K562 (cell line): ENCODE results near the gene METAP1D. TPM values are rescaled to one million over a fixed set of nuclear protein-coding genes. Genes with fewer than 3 reads are reported as not detected.

Experiments used
- ATAC-seq: fragments of 200-7000 bp; cut with Tn5 transposase; 3 replicates; pipeline ENCODE4 v1.9.1; 2020; ENCODE audit warnings: moderate library complexity
- BruUV-seq: library from RNA; stranded (reverse); fragments of 400-500 nt; replicated peaks from 2 replicates; lab custom pipeline; 2021; lab: Mats Ljungman, UMichigan
- CTCF ChIA-PET: fragments of 300-600 bp; formaldehyde crosslinking; extraction: SDS; loops from one replicate; lab custom pipeline; 2021; ENCODE audit warnings: low intra/inter-chr PET ratio; lab: Yijun Ruan, JAX
- POLR2A ChIA-PET: fragments of 300-600, 350-650 bp; sonication (Branson Sonifier 250); formaldehyde crosslinking; extraction: SDS; loops from one replicate; lab custom pipeline; 2021; ENCODE audit warnings: antibody characterized with exemption, inconsistent platforms; lab: Yijun Ruan, JAX
- DNase-seq, 4 experiments: peaks; one replicate each; pipeline versions ENCODE4 v3.0.0 to v3.0.0-alpha.2; 2011 to 2018; ENCODE audit warnings: low spot score in 3 of 4, mixed read lengths in 3 of 4; ENCODE audit errors: extremely low read depth in 1 of 4
- FAIRE-seq: peaks from 2 replicates; lab custom pipeline; 2011; peaks lifted over from hg19 to GRCh38; lab: Jason Lieb, UNC
- H2AFZ ChIP-seq: 2 replicates; pipeline ENCODE4 v1.6.0; 2011; ENCODE audit warnings: low read depth, low read length, control low read depth, inconsistent platforms
- H3K27ac ChIP-seq: fragments of 200-600 bp; 3 replicates; pipeline ENCODE4 v1.8.0; 2011; ENCODE audit warnings: low read depth, mild to moderate bottlenecking, control low read depth, inconsistent platforms, low read length, moderate library complexity, mixed read lengths; ENCODE audit errors: extremely low read depth
- H3K27me3 ChIP-seq, 2 experiments: fragments of 300-600 bp in 1 of 2; 2 replicates in 1 of 2; 3 replicates in 1 of 2; pipeline versions ENCODE4 v1.6.0 to v1.8.0; 2011; ENCODE audit warnings: inconsistent platforms in 2 of 2, low read length in 2 of 2, mild to moderate bottlenecking in 1 of 2, mixed read lengths in 1 of 2, moderate library complexity in 1 of 2; ENCODE audit not compliant: control insufficient read depth in 2 of 2, insufficient read depth in 2 of 2
- H3K36me3 ChIP-seq: fragments of 300-600 bp; 3 replicates; pipeline ENCODE4 v1.8.0; 2011; ENCODE audit warnings: mild to moderate bottlenecking, low read length, inconsistent platforms; ENCODE audit not compliant: control insufficient read depth, insufficient read depth
- H3K4me1 ChIP-seq, 2 experiments: fragments of 200-600 bp in 1 of 2; replicated peaks in 1 of 2; 2 replicates in 1 of 2; 3 replicates in 1 of 2; pipeline versions ENCODE4 v1.5.1 to v1.8.0; 2011; ENCODE audit warnings: inconsistent platforms in 2 of 2, low read length in 2 of 2, mild to moderate bottlenecking in 1 of 2, mixed read lengths in 1 of 2, moderate library complexity in 1 of 2; ENCODE audit not compliant: control insufficient read depth in 2 of 2, insufficient read depth in 2 of 2
- H3K4me2 ChIP-seq: 2 replicates; pipeline ENCODE4 v1.6.1; 2011; ENCODE audit warnings: low read length, control low read depth, inconsistent platforms, mixed read lengths; ENCODE audit not compliant: insufficient read depth
- H3K4me3 ChIP-seq: fragments of 200-600 bp; sonication (generic), shearing (Covaris generic); 2 replicates; pipeline ENCODE4 v1.5.1; 2016; ENCODE audit warnings: control low read depth, inconsistent platforms
- H3K79me2 ChIP-seq: fragments of 200-600 bp; 3 replicates; pipeline ENCODE4 v1.8.0; 2011; ENCODE audit warnings: low read length, inconsistent platforms; ENCODE audit not compliant: control insufficient read depth, insufficient read depth
- H3K9ac ChIP-seq, 2 experiments: 2 replicates each; pipeline versions ENCODE4 v1.6.0 to v1.6.1; 2011; ENCODE audit warnings: low read depth in 2 of 2, low read length in 2 of 2, control low read depth in 1 of 2, inconsistent platforms in 1 of 2, mild to moderate bottlenecking in 1 of 2, mixed read lengths in 1 of 2; ENCODE audit not compliant: insufficient read depth in 1 of 2
- H3K9me1 ChIP-seq: one replicate; pipeline ENCODE4 v1.6.0; 2011; ENCODE audit warnings: inconsistent platforms, mild to moderate bottlenecking, low read length, moderate library complexity; ENCODE audit not compliant: control insufficient read depth, insufficient read depth
- H3K9me3 ChIP-seq: replicated peaks from 2 replicates; pipeline ENCODE4 v1.5.1; 2011; ENCODE audit warnings: low read depth, low read length, inconsistent platforms; ENCODE audit not compliant: control insufficient read depth, insufficient read depth
- H4K20me1 ChIP-seq: replicated peaks from 2 replicates; pipeline ENCODE4 v1.6.1; 2011; ENCODE audit warnings: low read length, inconsistent platforms, mixed read lengths; ENCODE audit not compliant: control insufficient read depth, insufficient read depth
- CHD1 ChIP-seq: fragments of 200-600 bp; sonication (generic); IDR thresholded peaks from one replicate; pipeline ENCODE4 v1.6.1; 2012; ENCODE audit warnings: mild to moderate bottlenecking, moderate library complexity, low read length, inconsistent platforms
- DPF2 ChIP-seq: fragments of 450-650 bp; IDR thresholded peaks from 2 replicates; pipeline ENCODE4 v1.6.1; 2016
- MAFK ChIP-seq: IDR thresholded peaks from 2 replicates; pipeline ENCODE4 v1.6.1; 2011; ENCODE audit warnings: low read length, improper control_type of control experiment
- POLR2H ChIP-seq: IDR thresholded peaks from 2 replicates; pipeline ENCODE4 v1.6.1; 2016; ENCODE audit warnings: missing genetic modification characterization, low read depth, mild to moderate bottlenecking, control low read depth, missing compliant biosample characterization, moderate library complexity
- PRPF4 ChIP-seq: fragments of 200-400 bp; formaldehyde crosslinking; IDR thresholded peaks from one replicate; pipeline ENCODE4 v1.6.1; 2017; ENCODE audit warnings: low read length, low read depth, mild to moderate bottlenecking; ENCODE audit not compliant: insufficient read depth, poor library complexity, severe bottlenecking
- PYGO2 ChIP-seq: fragments of 450-650 bp; IDR thresholded peaks from 2 replicates; pipeline ENCODE4 v1.6.1; 2016; ENCODE audit warnings: mild to moderate bottlenecking, missing genetic modification characterization, moderate library complexity, missing compliant biosample characterization
- SIN3B ChIP-seq: fragments of 450-650 bp; IDR thresholded peaks from 2 replicates; pipeline ENCODE4 v1.6.1; 2017; ENCODE audit warnings: low read depth, mild to moderate bottlenecking, moderate library complexity
- TBL1XR1 ChIP-seq, 2 experiments: IDR thresholded peaks; 2 replicates each; pipeline ENCODE4 v1.6.1; 2012; ENCODE audit warnings: improper control_type of control experiment in 2 of 2, low read length in 2 of 2, mild to moderate bottlenecking in 1 of 2
- ZNF75A ChIP-seq: fragments of 450-650 bp; formaldehyde crosslinking; IDR thresholded peaks from 2 replicates; pipeline ENCODE4 v1.4.0; 2020; ENCODE audit warnings: mild to moderate bottlenecking
- WGBS: fragments of 100-300 bp; shearing (Covaris generic); methylation state at CpG from one replicate; pipeline ENCODE4 v1.1.6; 2016; ENCODE audit warnings: low coverage, mixed read lengths; ENCODE audit not compliant: insufficient coverage; ENCODE audit errors: missing lambda C conversion rate; 5-methylcytosine and 5-hydroxymethylcytosine counted together
- in situ Hi-C: fragments of 300-500 bp; cut with MboI; formaldehyde crosslinking; loops from 4 replicates; pipeline ENCODE4 v1.15.0; 2018; ENCODE audit warnings: inconsistent platforms, mixed read lengths
- intact Hi-C: fragments of 100-400 bp; cut with micrococcal nuclease; formaldehyde crosslinking; loops from 2 replicates; pipeline ENCODE4 v1.14.2; 2022
- polyA plus RNA-seq, 8 experiments: library from polyadenylated mRNA; depleted of rRNA in 4 of 8; stranded (reverse) in 5 of 8; unstranded in 3 of 8; fragments of >200 nt; fragmentation: Nextera tagmentation in 2 of 8; fragmentation: Illumina TruSeq in 1 of 8; extraction: Ambion mirVana in 2 of 8; extraction: Trizol in 1 of 8; gene quantifications; 2 replicates each; pipeline versions ENCODE4 v1.2.1 to v1.2.3, GENCODE V29; 2011 to 2014; ENCODE audit warnings: inconsistent platforms in 1 of 8, missing spikeins in 1 of 8
- total RNA-seq, 7 experiments: library from RNA; depleted of rRNA in 6 of 7; stranded (reverse); fragments of >200 nt in 6 of 7; fragmentation: Illumina TruSeq in 2 of 7; extraction: Trizol in 2 of 7; gene quantifications; 2 replicates each; pipeline versions ENCODE4 v1.2.1 to v1.2.3, GENCODE V29; 2011 to 2021; ENCODE audit warnings: low replicate concordance in 1 of 7

The METAP1D gene
- total and polyA plus RNA-seq, 9 of the 15 experiments (the other 6 are each of a cell fraction or from before 2014, with no cell fraction given): 8.0 to 23.4 (median 15.7) TPM

DNA sequence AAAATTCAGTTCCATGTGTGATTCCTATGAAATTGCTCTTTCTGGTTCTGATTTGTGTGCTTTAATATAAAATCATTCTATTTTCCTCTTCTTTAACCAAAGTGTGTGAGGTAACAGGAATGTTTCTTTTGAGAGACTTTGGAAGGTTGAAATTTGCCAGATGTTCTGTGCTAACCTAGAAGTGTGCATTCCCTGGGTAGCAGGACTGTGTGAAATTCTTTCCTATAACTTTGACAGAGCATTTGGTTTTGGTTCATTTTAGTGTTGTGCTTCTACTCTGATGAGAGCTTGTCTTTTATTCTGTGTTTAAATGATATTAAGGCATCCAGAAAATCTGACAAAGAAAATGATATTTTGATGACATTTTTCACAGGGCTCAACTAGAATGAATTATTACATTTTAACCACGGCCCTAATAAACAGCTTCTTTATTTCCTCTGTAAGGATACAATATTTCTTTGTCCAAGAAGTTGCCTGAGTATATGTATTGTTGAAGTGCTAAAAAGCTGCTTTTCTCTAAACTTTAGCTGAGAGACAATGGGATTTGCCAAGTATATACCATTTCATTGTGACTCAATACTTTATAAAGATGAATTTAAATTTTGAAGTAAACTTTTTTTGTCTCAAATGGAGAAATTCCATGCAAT, 50.8 kb downstream of the METAP1D start (continued):
- TF ChIP-seq PRPF4 (no peak), SIN3B (no peak), DPF2 (no peak), MAFK (no peak), CHD1 (no peak), TBL1XR1 (IDR thresholded peaks at IDR 0.05; ENCODE audit: low read length in 2 of 2) (0 out of 4 replicates have a peak, but pooled peaks of 1 of the 2 experiments have one; percentile 5), PYGO2 (tag) (no peak)

DNA sequence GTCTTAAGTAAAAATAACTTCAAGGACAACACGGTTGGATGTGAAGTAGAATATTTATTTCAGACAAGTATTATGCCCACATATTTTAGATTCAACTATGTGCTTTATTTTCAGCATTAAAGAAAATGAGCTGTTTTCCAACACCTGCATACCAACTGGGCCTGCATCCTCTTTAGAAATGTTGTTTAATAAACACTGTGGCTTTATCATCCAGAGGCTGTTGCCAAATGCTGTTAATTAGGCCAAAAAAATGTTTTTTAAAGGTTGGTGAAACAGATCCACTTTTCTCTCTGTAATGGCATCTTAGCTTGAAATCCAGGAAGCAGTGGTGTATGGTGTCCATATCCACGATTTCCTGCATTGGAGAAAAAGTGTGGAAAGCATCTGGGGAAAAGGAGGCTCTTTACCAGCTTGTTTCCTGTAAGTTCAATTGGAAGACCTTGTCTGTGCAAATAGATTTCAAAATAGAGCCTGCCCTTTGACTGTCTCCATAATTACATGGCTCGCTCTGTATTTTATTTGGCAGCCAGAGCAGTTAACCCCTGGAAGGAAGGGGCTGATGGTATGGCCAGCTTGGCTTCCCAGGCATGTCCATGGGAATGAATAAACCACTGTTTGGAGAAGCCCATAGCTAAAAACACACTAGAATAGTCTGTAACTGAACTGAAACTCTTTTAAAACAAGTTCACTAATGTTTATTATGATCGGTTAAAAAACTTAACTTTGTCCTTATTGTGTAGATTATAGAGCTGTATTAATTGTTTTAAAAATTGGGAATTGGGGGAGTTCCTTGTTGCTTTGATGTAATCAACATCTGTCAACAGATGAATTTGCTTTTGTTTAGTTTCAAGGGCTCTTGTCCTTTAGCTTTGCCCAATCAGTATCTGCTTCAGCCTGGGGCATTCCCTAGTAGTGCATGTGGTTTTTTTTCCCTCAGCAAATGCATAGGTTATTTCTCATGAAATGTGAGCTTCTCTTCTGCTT, 52.5 kb downstream of the METAP1D start:
- in situ Hi-C loops: no loop called here
- H3K9ac ChIP-seq: no peak overlapping the region
- H3K9me3 ChIP-seq: no peaks in the 10 kb centered on the region
- H3K4me1 ChIP-seq: peaks cover 3 to 37% of the 10 kb centered on the region in 2 experiments; a peak in 4 of 5 replicates
- DNase-seq (no peak), FAIRE-seq (no peak), ATAC-seq (no peak)
- peaks cover 11% of the 10 kb centered on the region; the same call in 2 of the 3 replicates for H3K79me2 ChIP-seq
- H3K27ac ChIP-seq: no peak overlapping the region
- no peaks in the 10 kb centered on the region for H3K9me1 ChIP-seq
- H3K36me3 ChIP-seq: no peaks in the 10 kb centered on the region
- peak overlapping the region; percentile 40 for H2AFZ ChIP-seq
- intact Hi-C loops: no loop called here
- no TSS peak for BruUV-seq
- no peaks in the 10 kb centered on the region for H4K20me1 ChIP-seq
- H3K27me3 ChIP-seq: no peaks in the 10 kb centered on the region
- POLR2A ChIA-PET: interaction anchor here (0.7 to 2.3 kb wide), 7 partner anchors 9 to 92 kb away, joined by 3 to 6 read pairs (median 3); partner anchors contain the start of gene DLX1
- no peak overlapping the region for H3K4me3 ChIP-seq
- CTCF ChIA-PET: no interaction called here
- WGBS: 45% methylated on average over 4 of the region's 4 CpGs
- no peak overlapping the region; the same call in 1 of the 2 replicates for H3K4me2 ChIP-seq
- TF ChIP-seq POLR2H (no peak), ZNF75A (no peak)
